ENCODE data around the gene PHLPP1.
"Not testable (repeated sequence)": the region's sequence is repeated elsewhere in the genome, so short reads cannot be mapped to it uniquely, and the experiment has no call there.

The PHLPP1 gene

DNA sequence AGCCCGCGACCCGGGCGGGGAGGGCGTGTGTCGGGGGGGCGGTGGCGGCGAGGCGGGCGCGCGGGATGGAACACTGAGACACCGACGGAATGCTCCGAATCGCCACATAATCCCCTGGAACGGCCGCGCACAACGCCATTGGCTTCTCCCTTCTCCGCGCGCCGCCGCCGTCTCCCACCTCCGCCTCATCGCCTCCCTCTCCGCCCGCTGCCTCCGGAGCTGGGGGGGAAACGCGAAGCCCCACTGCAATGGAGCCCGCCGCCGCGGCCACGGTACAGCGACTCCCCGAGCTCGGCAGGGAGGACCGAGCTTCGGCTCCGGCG is at the start of gene PHLPP1:
PHLPP1 (plus strand) TSS at position 106 of the 323 bp plus-strand sequence; CDS start at position 249, 143 bp downstream.
- DNase-seq: no peak

- DNase-seq: no peak
Measured at GRCh38 chr18:62669225-62669624, 46.1 kb upstream of the PHLPP1 start.

GRCh38 chr18:62670573-62670972 is 44.8 kb upstream of the PHLPP1 start:
- no peak for DNase-seq

GRCh38 chr18:62672600-62672999 is 42.7 kb upstream of the PHLPP1 start:
- DNase-seq: no peak

DNA sequence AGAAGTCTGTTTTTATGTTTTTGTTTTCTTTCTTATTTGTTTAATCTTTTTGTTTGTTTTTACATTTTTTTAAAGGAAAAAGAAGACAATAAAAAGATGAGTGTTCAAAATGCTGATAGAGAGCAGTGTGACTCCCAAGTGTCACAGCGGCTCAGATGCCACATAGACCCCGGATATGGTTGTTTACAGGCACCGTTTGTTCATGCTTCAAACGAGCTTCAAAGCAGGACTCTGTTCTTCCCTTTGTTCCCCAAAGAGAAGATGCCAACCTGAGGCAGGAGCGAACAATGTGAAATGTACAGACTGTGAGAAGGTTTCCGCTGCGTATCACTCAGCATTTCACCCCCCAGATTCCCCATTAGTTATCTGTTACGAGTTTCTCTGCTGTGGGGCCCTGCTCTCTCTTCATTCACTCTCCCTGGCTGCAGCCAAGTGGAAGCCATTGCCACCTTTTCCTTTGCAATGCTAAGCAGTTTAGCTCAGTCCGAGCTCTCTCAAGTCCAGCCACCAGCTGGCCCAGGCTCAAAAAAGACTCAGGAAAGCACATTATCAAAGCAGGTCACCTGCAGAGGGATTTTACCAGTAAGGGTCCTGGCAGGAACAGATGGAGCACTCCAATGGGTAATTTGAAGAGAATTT is 36.4 kb upstream of the PHLPP1 start:
- DNase-seq: no peak

DNA sequence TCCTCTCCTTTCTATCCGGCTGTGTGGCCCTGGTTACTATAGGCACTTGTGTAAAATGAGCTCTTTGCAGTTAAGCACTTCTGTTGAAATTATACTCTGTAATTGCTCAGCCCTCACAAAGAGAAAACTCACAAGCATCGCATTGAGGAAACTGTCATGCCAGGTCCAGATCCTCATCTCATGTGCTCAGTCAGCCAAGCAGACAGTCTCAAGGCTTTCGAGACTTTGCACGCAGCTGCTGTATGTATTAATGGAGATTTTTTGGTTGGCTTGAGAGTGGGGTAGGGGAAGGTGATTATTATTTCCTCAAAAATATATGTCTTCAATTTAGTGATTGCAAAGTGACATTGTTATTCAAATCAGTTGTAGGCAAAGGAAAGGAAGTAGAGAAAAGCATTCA is 33.0 kb upstream of the PHLPP1 start:
- no peak for DNase-seq

DNA sequence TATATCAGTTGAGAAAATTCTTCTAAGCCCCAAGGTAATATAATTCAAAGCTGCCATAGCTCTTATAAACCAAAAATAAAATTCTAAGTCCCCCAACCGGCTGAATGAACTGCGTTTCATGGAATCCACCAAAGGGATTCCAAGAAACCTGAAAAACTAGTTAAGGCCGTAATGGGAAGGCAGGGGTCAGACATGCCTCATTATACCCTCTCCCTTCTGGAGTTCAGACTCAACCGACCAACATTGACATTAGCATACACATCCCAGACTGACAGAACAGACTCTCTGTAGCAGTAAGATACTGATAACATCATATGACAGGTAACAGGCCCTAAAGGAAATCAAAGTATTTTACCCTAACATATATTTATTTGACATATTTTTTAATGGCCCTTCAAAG is 31.4 kb upstream of the PHLPP1 start:
- DNase-seq: no peak

GRCh38 chr18:62688743-62689317 is 26.5 kb upstream of the PHLPP1 start:
- no peak for DNase-seq

GRCh38 chr18:62690236-62690815 is 25.0 kb upstream of the PHLPP1 start:
- no peak for DNase-seq

DNA sequence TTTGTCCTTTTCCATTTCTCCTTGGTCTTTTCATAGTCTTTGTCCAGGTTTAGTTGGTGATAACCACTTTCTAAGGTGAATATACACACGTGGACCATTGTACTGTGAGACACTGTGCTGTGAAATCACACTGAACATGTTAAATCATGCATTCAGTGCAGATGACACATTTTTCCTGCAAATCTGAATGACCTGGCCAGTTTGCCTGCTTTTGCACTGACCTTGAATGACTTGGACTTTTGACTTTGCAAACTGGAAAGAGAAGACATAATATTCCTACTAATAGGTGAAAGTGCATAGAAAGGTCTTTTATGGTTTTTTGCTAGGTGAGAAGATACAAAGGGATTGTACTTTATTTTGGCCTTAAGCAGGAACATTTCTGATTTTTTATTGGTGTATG is 21.7 kb upstream of the PHLPP1 start:
- DNase-seq: no peak

- no peak for DNase-seq
Measured at GRCh38 chr18:62697636-62698035, 17.7 kb upstream of the PHLPP1 start.

GRCh38 chr18:62702259-62702658 is 13.1 kb upstream of the PHLPP1 start:
- DNase-seq: no peak

DNA sequence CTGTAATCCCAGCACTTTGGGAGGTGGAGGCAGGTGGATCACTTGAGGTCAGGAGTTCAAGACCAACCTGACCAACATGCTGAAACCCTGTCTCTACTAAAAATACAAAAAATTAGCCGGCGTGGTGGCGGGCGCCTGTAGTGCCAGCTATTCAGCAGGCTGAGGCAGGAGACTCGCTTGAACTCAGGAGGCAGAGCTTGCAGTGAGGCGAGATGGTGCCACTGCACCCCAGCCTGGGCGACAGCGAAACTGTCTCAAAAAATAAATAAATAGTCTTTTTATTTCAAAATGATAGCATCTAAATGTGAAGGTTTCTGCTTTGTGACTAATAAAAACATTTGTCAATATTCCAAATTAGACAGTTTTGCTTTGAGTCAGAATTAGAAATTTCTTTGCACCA is 8.5 kb upstream of the PHLPP1 start:
- not testable (repeated sequence) for DNase-seq

DNA sequence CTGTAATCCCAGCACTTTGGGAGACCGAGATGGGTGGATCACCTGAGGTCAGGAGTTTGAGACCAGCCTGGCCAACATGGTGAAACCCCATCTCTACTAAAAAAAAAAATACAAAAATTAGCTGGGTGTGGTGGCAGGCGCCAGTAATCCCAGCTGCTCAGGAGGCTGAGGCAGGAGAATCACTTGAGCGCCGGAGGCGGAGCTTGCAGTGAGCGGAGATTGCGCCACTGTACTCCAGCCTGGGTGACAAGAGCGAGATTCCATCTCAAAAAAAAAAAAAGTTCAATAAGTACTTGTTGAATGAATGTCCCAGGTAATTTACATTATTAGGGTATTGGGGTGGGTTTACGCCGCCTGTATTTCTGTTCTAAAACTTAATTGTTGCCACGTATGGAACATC is 5.4 kb upstream of the PHLPP1 start:
- DNase-seq: not testable (repeated sequence)

DNA sequence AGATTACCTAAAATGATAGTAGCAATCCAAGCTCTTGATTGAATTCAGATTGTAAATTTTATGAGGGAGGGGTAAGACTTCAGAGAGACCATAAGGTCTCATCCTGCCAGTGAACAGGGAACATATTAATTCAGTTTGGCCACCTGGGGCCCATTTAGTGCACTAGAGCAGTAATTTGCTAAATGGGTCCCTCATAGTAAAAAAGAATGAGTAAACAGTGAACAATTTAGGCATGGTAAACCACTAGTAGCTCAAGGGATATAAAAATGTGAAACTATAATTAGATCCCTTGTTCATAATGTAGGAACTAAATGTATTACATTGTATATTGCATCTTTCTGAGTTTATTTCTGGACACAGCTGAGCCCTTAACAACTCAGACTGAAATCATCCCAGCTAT is 4.9 kb upstream of the PHLPP1 start:
- DNase-seq: no peak

GRCh38 chr18:62711781-62712180 is 3.6 kb upstream of the PHLPP1 start:
- DNase-seq: no peak

- DNase-seq: no peak
Measured at GRCh38 chr18:62713651-62714247, 1.6 kb upstream of the PHLPP1 start.

GRCh38 chr18:62714671-62715435 is 488 bp upstream of the PHLPP1 start:
- DNase-seq: peak; percentile 97 to 99

DNA sequence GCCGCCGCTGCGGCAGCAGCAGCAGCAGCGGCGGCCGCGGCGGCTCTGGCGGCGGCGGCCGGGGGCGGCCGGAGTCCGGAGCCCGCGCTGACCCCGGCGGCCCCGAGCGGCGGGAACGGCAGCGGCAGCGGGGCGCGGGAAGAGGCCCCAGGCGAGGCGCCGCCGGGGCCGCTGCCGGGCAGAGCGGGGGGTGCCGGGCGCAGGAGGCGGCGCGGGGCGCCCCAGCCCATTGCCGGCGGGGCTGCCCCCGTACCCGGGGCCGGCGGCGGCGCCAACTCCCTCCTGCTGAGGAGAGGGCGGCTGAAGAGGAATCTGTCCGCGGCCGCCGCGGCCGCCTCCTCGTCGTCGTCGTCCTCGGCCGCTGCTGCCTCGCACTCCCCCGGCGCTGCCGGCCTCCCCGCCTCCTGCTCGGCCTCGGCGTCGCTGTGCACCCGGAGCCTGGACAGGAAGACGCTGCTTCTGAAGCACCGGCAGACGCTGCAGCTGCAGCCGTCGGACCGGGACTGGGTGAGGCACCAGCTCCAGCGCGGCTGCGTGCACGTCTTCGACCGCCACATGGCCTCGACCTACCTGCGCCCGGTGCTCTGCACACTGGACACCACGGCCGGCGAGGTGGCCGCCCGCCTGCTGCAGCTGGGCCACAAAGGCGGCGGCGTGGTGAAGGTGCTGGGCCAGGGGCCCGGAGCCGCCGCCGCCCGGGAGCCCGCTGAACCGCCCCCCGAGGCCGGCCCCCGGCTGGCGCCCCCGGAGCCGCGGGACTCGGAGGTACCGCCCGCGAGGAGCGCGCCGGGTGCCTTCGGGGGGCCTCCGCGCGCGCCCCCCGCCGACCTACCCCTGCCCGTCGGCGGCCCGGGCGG is 646 bp downstream of the PHLPP1 start:
- DNase-seq: peak in 1 of 2 experiments; percentile 43

DNA sequence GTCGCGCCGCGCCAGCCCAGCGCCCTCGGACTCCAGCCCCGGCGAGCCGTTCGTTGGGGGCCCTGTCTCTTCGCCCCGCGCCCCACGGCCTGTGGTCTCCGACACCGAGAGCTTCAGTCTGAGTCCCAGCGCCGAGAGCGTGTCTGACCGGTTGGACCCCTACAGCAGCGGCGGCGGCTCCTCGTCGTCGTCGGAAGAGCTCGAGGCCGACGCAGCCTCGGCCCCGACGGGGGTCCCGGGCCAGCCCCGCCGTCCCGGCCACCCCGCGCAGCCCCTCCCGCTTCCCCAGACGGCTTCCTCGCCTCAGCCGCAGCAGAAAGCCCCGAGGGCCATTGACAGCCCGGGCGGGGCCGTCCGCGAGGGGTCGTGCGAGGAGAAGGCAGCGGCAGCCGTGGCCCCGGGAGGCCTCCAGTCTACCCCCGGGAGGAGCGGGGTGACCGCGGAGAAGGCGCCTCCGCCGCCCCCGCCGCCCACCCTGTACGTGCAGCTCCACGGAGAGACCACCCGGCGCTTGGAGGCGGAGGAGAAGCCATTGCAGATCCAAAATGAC is 1.4 kb downstream of the PHLPP1 start:
- DNase-seq: peak in 1 of 2 experiments; percentile 28

- no peak for DNase-seq
Measured at GRCh38 chr18:62717169-62717924, 2.0 kb downstream of the PHLPP1 start.
